SU-DHL-6 (cell line): ENCODE measurements around the gene EFHC2.

Source experiments
- H2AFZ ChIP-seq: fragments of 200-600 bp; sonication (generic); 2 replicates; pipeline ENCODE4 v1.6.1; 2014; ENCODE audit warnings: low read depth, mild to moderate bottlenecking, moderate library complexity, mixed read lengths, antibody characterized with exemption, low read length; ENCODE audit not compliant: severe bottlenecking
- H3F3A ChIP-seq: fragments of 200-600 bp; shearing (Covaris generic); 2 replicates; pipeline ENCODE4 v1.6.0; 2016; ENCODE audit warnings: antibody characterized with exemption, mild to moderate bottlenecking; ENCODE audit not compliant: insufficient read depth
- H3K27ac ChIP-seq: fragments of 200-600 bp; sonication (generic); 2 replicates; pipeline ENCODE4 v1.5.1; 2016; ENCODE audit warnings: low read depth, mild to moderate bottlenecking, low read length, moderate library complexity, mixed read lengths
- H3K27me3 ChIP-seq: fragments of 200-600 bp; sonication (generic), shearing (Covaris generic); 2 replicates; pipeline ENCODE4 v1.6.0; 2014; ENCODE audit warnings: mild to moderate bottlenecking, low read length
- H3K36me3 ChIP-seq: fragments of 200-600 bp; sonication (generic); 2 replicates; pipeline ENCODE4 v1.6.1; 2014; ENCODE audit warnings: mild to moderate bottlenecking, low read length, mixed read lengths
- H3K4me2 ChIP-seq: fragments of 300-600, 200-600 bp; shearing (Covaris generic), sonication (generic); 2 replicates; pipeline ENCODE4 v1.6.0; 2014; ENCODE audit warnings: low read length, low read depth, mild to moderate bottlenecking; ENCODE audit not compliant: poor library complexity, severe bottlenecking
- H3K4me3 ChIP-seq: fragments of 200-600 bp; sonication (generic); 2 replicates; pipeline ENCODE4 v1.5.1; 2014; ENCODE audit warnings: antibody characterized with exemption, low read length, mild to moderate bottlenecking, mixed read lengths; ENCODE audit not compliant: insufficient read depth, poor library complexity, severe bottlenecking
- H3K79me2 ChIP-seq: fragments of 200-600 bp; sonication (generic); 2 replicates; pipeline ENCODE4 v1.6.1; 2014; ENCODE audit warnings: mild to moderate bottlenecking, low read length, moderate library complexity; ENCODE audit not compliant: insufficient read depth
- H3K9ac ChIP-seq: fragments of 200-600 bp; sonication (generic); 2 replicates; pipeline ENCODE4 v1.7.0; 2014; ENCODE audit warnings: mild to moderate bottlenecking, low read length
- H3K9me2 ChIP-seq: fragments of 200-600 bp; sonication (generic); replicated peaks from 2 replicates; pipeline ENCODE4 v1.6.1; 2014; ENCODE audit warnings: low read length; ENCODE audit not compliant: insufficient read depth
- H3K9me3 ChIP-seq: fragments of 200-600 bp; sonication (generic); 2 replicates; pipeline ENCODE4 v1.6.1; 2014; ENCODE audit warnings: low read length, mixed read lengths; ENCODE audit not compliant: insufficient read depth
- H4K20me1 ChIP-seq: fragments of 200-600 bp; sonication (generic); 2 replicates; pipeline ENCODE4 v1.6.1; 2014; ENCODE audit warnings: low read depth, mild to moderate bottlenecking, antibody characterized with exemption, low read length, moderate library complexity, mixed read lengths
- EZH2phosphoT487 ChIP-seq: fragments of 200-600 bp; sonication (generic), shearing (Covaris generic); conservative IDR thresholded peaks from 2 replicates; pipeline ENCODE4 v1.6.1; 2018; ENCODE audit warnings: mild to moderate bottlenecking, antibody characterized with exemption, low read length, moderate library complexity, mixed read lengths
- TF ChIP-seq, protein P1 (sequence below): fragments of 200-600 bp; sonication (generic); IDR thresholded peaks from one replicate; pipeline ENCODE4 v1.5.1; 2017; ENCODE audit warnings: antibody characterized with exemption, mild to moderate bottlenecking, low read length, moderate library complexity; ENCODE audit not compliant: insufficient read depth, poor library complexity, severe bottlenecking

Gene EFHC2

DNA sequence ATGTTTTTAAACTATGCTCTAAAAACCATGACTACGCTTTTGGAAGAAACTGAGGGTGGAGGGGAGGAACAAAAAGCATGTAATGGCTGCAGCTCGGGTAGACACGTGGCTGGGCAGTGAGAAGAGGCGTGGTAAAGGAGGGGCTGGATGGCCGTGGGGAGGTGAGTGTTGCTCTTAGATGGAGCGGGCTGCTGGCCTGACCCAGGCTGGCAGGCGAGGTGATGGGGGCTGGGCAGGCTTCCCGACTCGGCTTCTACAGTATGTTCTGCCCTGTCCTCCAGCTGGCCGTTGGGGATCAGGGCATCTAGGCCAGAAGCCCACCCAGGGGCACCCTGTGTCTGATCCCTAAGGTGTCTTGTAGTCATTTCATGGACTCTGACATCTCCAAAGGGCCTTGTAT lies 60.7 kb downstream of the EFHC2 start:
- Histone ChIP-seq H3K27ac (no peak overlapping the region), H3K27me3 (no peaks in the 10 kb centered on the region), H3K9me2 (no peaks in the 10 kb centered on the region), H3K79me2 (no peaks in the 10 kb centered on the region), H3F3A (no peaks in the 10 kb centered on the region), H3K4me3 (no peak overlapping the region), H3K9ac (no peak overlapping the region), H3K36me3 (no peaks in the 10 kb centered on the region), H3K9me3 (no peaks in the 10 kb centered on the region), H4K20me1 (no peaks in the 10 kb centered on the region), H2AFZ (no peak overlapping the region), H3K4me2 (no peak overlapping the region)
- no peak for TF ChIP-seq EZH2phosphoT487
- TF ChIP-seq, protein P1, sequence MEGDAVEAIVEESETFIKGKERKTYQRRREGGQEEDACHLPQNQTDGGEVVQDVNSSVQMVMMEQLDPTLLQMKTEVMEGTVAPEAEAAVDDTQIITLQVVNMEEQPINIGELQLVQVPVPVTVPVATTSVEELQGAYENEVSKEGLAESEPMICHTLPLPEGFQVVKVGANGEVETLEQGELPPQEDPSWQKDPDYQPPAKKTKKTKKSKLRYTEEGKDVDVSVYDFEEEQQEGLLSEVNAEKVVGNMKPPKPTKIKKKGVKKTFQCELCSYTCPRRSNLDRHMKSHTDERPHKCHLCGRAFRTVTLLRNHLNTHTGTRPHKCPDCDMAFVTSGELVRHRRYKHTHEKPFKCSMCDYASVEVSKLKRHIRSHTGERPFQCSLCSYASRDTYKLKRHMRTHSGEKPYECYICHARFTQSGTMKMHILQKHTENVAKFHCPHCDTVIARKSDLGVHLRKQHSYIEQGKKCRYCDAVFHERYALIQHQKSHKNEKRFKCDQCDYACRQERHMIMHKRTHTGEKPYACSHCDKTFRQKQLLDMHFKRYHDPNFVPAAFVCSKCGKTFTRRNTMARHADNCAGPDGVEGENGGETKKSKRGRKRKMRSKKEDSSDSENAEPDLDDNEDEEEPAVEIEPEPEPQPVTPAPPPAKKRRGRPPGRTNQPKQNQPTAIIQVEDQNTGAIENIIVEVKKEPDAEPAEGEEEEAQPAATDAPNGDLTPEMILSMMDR, result no peak

DNA sequence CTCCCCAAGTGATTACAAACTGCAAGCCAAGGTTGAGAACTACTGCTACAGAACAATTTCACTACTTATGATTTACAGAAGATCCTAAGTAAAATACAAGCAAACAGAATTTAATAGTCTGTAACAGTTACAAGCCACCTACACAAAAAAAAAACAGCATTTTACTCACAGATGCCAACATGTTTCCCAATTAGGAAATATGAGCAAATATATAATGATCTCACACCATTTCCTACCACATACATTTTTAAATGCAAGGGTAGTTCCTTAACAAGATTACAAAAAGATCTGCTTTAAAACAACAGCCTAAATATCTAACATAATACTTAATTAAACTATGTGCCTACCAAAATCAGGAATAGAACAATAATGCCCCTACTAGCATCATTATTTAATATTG lies 63.4 kb downstream of the EFHC2 start:
- Histone ChIP-seq H3K27ac (no peak overlapping the region), H4K20me1 (no peaks in the 10 kb centered on the region), H3K4me3 (no peak overlapping the region), H3K9ac (no peak overlapping the region), H2AFZ (no peak overlapping the region), H3K9me2 (no peaks in the 10 kb centered on the region), H3F3A (no peaks in the 10 kb centered on the region), H3K4me2 (no peak overlapping the region), H3K36me3 (no peaks in the 10 kb centered on the region), H3K27me3 (no peaks in the 10 kb centered on the region), H3K9me3 (no peaks in the 10 kb centered on the region), H3K79me2 (no peaks in the 10 kb centered on the region)
- TF ChIP-seq, protein P1, result no peak
- no peak for TF ChIP-seq EZH2phosphoT487

DNA sequence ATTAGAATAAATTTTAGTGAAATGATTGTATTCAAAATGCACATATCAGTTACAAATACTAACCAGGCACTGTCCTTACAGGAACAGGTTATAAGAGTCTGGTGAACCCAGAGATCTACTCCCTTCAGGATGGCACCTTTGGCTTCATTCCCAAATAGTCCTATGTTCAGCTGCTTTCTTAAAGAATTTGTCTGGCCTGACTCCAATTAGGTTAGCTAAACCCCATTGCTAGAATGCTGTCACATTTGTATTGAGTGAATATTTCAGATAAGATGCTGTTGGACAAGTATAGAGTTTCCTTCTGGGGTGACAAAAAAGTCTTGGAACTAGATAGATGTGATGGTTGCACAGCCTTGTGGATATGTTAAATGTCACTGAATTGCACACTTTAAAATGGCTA lies 69.4 kb downstream of the EFHC2 start:
- no peak overlapping the region for H3K4me3 ChIP-seq
- H3K9ac ChIP-seq, result no peak overlapping the region
- H3K27ac ChIP-seq, result no peak overlapping the region
- H2AFZ ChIP-seq, result no peak overlapping the region
- TF ChIP-seq EZH2phosphoT487, result no peak
- TF ChIP-seq, protein P1, result no peak
- no peaks in the 10 kb centered on the region for H3K79me2 ChIP-seq
- no peaks in the 10 kb centered on the region for H3K36me3 ChIP-seq
- no peak overlapping the region for H3K4me2 ChIP-seq
- no peaks in the 10 kb centered on the region for H3F3A ChIP-seq
- no peaks in the 10 kb centered on the region for H3K9me2 ChIP-seq
- H3K9me3 ChIP-seq, result no peaks in the 10 kb centered on the region
- H4K20me1 ChIP-seq, result no peaks in the 10 kb centered on the region
- H3K27me3 ChIP-seq, result no peaks in the 10 kb centered on the region

DNA sequence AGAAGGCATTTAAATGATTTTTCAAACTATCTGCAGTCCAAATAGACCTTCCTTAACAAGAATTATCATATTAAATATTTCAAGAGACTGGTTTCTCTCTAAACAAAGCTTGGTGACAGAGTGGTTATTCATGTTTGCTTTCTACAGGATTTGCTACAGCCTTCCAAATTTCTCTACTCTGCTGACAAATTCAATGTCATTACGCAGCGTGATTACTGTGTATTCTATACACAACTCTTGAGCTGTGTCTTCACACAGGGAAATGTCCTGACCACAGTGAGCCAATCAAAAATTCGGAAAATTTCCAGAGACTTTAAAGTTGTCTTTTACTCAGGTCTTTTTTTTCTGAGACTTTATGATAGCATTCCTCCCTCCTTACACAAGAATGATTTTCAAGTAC lies 75.6 kb downstream of the EFHC2 start:
- Histone ChIP-seq H3F3A (no peaks in the 10 kb centered on the region), H3K4me2 (no peak overlapping the region), H3K9ac (no peak overlapping the region), H2AFZ (no peak overlapping the region), H3K27ac (no peak overlapping the region), H4K20me1 (no peaks in the 10 kb centered on the region), H3K9me2 (no peaks in the 10 kb centered on the region), H3K4me3 (no peak overlapping the region), H3K36me3 (no peaks in the 10 kb centered on the region), H3K79me2 (no peaks in the 10 kb centered on the region), H3K9me3 (no peaks in the 10 kb centered on the region), H3K27me3 (no peaks in the 10 kb centered on the region)
- TF ChIP-seq EZH2phosphoT487, result no peak
- TF ChIP-seq, protein P1, result no peak
